Measurements from ENCODE around the gene TTC23. TPM values are rescaled to one million over a fixed set of nuclear protein-coding genes. Genes with fewer than 3 reads are reported as not detected.
A peak's percentile ranks its signal among the peaks of the same experiment; 100 is the strongest.

TTC23 gene
- total RNA-seq, 1 donor from 2014 or later, result 45.3 TPM

DNA sequence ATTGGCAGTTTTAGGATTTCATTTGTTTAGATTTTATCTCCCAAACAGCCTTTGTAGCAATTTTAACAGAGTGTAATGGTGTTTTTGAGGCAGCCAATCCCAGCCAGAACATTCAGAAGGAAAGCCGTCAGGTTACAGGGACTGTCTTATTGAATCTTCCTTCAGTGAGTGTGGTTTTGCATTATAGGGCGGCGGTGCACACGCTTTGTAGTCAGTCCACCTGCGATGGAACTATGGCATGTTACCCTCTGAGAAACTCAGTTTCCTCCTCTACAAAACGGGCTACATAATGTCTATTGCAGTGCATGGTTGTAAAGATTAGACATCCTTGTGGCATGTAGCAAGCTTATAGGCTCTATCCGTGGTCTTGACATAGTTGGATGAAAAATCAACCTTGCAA, 2.9 kb upstream of the TTC23 start:
- Mint-ChIP-seq H3K27ac (no peak overlapping the region), H3K27me3 (ENCODE audit: insufficient read depth, low read depth) (no peaks in the 10 kb centered on the region), H3K9me3 (no peaks in the 10 kb centered on the region), H3K36me3 (peaks cover under 1% of the 10 kb centered on the region), H3K4me1 (peaks cover 15% of the 10 kb centered on the region), H3K4me3 (no peak overlapping the region)
- H3F3A ChIP-seq (ENCODE audit: low read depth), result peaks cover 9% of the 10 kb centered on the region
- peak overlapping the region; percentile 78 for H3K4me2 ChIP-seq
- no peaks in the 10 kb centered on the region for H3K9me3 ChIP-seq (ENCODE audit: low read depth)
- no peak overlapping the region for H2AFZ ChIP-seq (replicated peaks)
- no peaks in the 10 kb centered on the region for H3K36me3 ChIP-seq
- peaks cover 15% of the 10 kb centered on the region for H3K4me1 ChIP-seq
- no peak overlapping the region for H3K27ac ChIP-seq
- H3K27me3 ChIP-seq, result peaks cover 5% of the 10 kb centered on the region
- no peak for DNase-seq (ENCODE audit: low spot score)
- peak overlapping the region; percentile 64 for H3K4me3 ChIP-seq
- H4K20me1 ChIP-seq (ENCODE audit: low read depth), result no peaks in the 10 kb centered on the region
- peaks cover 26% of the 10 kb centered on the region for H3K79me2 ChIP-seq (ENCODE audit: low read depth)
- H3K9ac ChIP-seq, result no peak overlapping the region
- TF ChIP-seq EZH2 (IDR thresholded peaks at IDR 0.05) (no peak), EZH2phosphoT487 (IDR thresholded peaks at IDR 0.05) (no peak)
- TF ChIP-seq, protein P1, sequence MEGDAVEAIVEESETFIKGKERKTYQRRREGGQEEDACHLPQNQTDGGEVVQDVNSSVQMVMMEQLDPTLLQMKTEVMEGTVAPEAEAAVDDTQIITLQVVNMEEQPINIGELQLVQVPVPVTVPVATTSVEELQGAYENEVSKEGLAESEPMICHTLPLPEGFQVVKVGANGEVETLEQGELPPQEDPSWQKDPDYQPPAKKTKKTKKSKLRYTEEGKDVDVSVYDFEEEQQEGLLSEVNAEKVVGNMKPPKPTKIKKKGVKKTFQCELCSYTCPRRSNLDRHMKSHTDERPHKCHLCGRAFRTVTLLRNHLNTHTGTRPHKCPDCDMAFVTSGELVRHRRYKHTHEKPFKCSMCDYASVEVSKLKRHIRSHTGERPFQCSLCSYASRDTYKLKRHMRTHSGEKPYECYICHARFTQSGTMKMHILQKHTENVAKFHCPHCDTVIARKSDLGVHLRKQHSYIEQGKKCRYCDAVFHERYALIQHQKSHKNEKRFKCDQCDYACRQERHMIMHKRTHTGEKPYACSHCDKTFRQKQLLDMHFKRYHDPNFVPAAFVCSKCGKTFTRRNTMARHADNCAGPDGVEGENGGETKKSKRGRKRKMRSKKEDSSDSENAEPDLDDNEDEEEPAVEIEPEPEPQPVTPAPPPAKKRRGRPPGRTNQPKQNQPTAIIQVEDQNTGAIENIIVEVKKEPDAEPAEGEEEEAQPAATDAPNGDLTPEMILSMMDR (IDR thresholded peaks at IDR 0.05), result no peak

DNA sequence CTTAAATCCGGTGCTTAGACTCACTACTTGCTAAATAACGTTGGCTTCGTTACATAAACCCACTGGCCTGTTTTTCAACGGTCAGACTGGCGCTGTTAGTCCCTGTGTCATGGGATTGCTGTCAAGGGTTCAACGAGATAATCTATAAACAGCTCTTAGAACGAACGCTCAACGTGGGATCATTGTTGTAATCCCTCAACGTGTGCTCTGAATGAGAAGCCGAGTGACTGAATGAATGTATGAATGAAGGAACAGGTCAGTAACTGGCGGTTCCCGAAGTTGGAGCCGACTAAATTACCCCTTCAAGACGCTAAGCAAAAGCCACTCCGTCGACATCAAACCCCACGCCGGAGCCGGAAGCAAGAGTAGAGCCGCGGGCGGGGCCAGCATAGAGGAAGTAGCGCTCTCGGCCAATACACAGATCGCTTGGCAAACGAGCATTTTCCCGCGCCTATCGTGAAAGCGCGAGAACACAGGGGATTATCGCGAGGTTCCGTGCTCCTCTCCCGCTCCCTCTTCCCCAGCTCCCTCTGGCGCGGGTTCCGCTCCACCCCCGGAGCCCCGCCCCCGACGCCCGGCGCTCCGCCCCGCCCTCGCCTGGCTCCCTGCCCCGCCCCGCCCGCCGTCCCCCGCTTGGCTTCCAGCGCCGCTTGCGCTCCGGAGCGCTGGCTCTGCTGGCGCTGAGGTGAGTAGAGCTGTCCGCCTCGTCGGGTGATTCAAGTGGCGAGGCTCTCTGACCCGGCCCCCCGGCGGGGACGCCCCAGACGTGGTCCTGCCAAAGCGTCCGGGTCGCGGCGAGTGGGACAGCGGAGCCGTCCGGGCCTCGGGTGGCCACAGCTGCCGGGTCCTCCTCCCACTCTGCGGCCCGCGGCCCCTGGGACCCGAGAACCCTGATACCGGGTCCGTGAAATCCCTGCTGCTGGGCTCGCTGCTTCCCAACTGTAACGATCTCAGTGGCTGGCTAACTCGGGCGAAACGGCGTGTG, 1.8 kb upstream of the TTC23 start, which contains the start of gene LRRC28:
LRRC28 (plus strand) TSS at position 625 of the 985 bp plus-strand sequence. CDS start 4,477 bp downstream, outside the sequence.
- Histone ChIP-seq H3K4me1 (peaks cover 15% of the 10 kb centered on the region), H3K4me2 (peak within 1 kb of the TSS; percentile 92), H3K27ac (peak within 1 kb of the TSS; percentile 81), H3K4me3 (peak within 1 kb of the TSS; percentile 64), H3K9me3 (ENCODE audit: low read depth) (no peaks in the 10 kb centered on the region), H3K79me2 (ENCODE audit: low read depth) (peaks cover 32% of the 10 kb centered on the region), H2AFZ (replicated peaks) (peak within 1 kb of the TSS; percentile 82), H4K20me1 (ENCODE audit: low read depth) (no peaks in the 10 kb centered on the region), H3K36me3 (no peaks in the 10 kb centered on the region), H3K27me3 (peaks cover 5% of the 10 kb centered on the region), H3F3A (ENCODE audit: low read depth) (peaks cover 9% of the 10 kb centered on the region), H3K9ac (peak within 1 kb of the TSS; percentile 76)
- Mint-ChIP-seq H3K9me3 (no peaks in the 10 kb centered on the region), H3K4me1 (peaks cover 18% of the 10 kb centered on the region), H3K36me3 (no peaks in the 10 kb centered on the region), H3K27ac (peak within 1 kb of the TSS; percentile 90), H3K4me3 (no peak within 1 kb of the TSS), H3K27me3 (ENCODE audit: insufficient read depth, low read depth) (no peaks in the 10 kb centered on the region)
- TF ChIP-seq EZH2phosphoT487 (IDR thresholded peaks at IDR 0.05), result peak; percentile 36
- peak; percentile 3 for TF ChIP-seq EZH2 (IDR thresholded peaks at IDR 0.05)
- TF ChIP-seq, protein P1 (IDR thresholded peaks at IDR 0.05), result peak; percentile 3
- DNase-seq (ENCODE audit: low spot score), result peak; percentile 100

DNA sequence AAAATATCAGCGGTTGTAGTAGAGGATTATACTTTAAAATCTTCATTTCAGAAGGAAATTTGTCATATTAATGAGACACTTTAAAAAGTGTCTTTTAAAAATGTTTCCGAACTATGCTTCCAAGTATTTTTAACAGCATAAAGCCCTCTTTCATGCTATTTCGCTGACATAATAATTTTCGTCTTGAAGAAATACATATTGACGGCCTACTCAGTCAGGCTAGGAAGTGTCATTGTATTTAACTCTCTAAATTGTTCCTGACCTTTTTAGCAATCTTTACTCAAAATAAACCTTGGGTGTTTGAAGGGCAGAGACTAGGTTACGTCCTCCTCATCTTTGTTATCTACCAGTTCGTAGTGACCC, 1.1 kb upstream of the TTC23 start:
- H3K79me2 ChIP-seq (ENCODE audit: low read depth), result peaks cover 32% of the 10 kb centered on the region
- peak overlapping the region; percentile 81 for H3K27ac ChIP-seq
- peak overlapping the region; percentile 64 for H3K4me3 ChIP-seq
- peaks cover 9% of the 10 kb centered on the region for H3F3A ChIP-seq (ENCODE audit: low read depth)
- H3K4me2 ChIP-seq, result peak overlapping the region; percentile 92
- H3K9me3 ChIP-seq (ENCODE audit: low read depth), result no peaks in the 10 kb centered on the region
- peak overlapping the region; percentile 77 for H2AFZ ChIP-seq (replicated peaks)
- peak overlapping the region; percentile 76 for H3K9ac ChIP-seq
- TF ChIP-seq, protein P1 (IDR thresholded peaks at IDR 0.05), result no peak
- TF ChIP-seq EZH2 (IDR thresholded peaks at IDR 0.05) (no peak), EZH2phosphoT487 (IDR thresholded peaks at IDR 0.05) (no peak)
- no peak overlapping the region for H3K4me3 Mint-ChIP-seq
- H3K36me3 Mint-ChIP-seq, result no peaks in the 10 kb centered on the region
- H3K36me3 ChIP-seq, result no peaks in the 10 kb centered on the region
- H3K27ac Mint-ChIP-seq, result peak overlapping the region; percentile 90
- DNase-seq (ENCODE audit: low spot score), result no peak
- no peaks in the 10 kb centered on the region for H4K20me1 ChIP-seq (ENCODE audit: low read depth)
- H3K4me1 ChIP-seq, result peaks cover 15% of the 10 kb centered on the region
- H3K27me3 Mint-ChIP-seq (ENCODE audit: insufficient read depth, low read depth), result no peaks in the 10 kb centered on the region
- peaks cover 18% of the 10 kb centered on the region for H3K4me1 Mint-ChIP-seq
- peaks cover 5% of the 10 kb centered on the region for H3K27me3 ChIP-seq
- H3K9me3 Mint-ChIP-seq, result no peaks in the 10 kb centered on the region

Data from neural progenitor cell (in vitro differentiated cells).